Suprapubic skin (tissue), 4 donors: ENCODE measurements around the gene SH3BP1. TPM values are rescaled to one million over a fixed set of nuclear protein-coding genes. Genes with fewer than 3 reads are reported as not detected.
A peak's percentile ranks its signal among the peaks of the same experiment; 100 is the strongest.

Experiments
- DNase-seq, 2 donors: peaks; one replicate each; pipeline ENCODE4 v3.0.0-alpha.2; 2019; ENCODE audit warnings: low spot score in 2 of 2
- H3K27ac ChIP-seq: fragments of 200-600 bp; sonication (generic); one replicate; pipeline ENCODE4 v1.5.1; 2019
- H3K27me3 ChIP-seq: fragments of 200-600 bp; sonication (generic); one replicate; pipeline ENCODE4 v1.5.1; 2019
- H3K36me3 ChIP-seq: fragments of 200-600 bp; sonication (generic); one replicate; pipeline ENCODE4 v1.5.1; 2019
- H3K4me1 ChIP-seq: fragments of 200-600 bp; sonication (generic); one replicate; pipeline ENCODE4 v1.5.1; 2019
- H3K4me3 ChIP-seq: fragments of 200-600 bp; sonication (generic); one replicate; pipeline ENCODE4 v1.5.1; 2019; ENCODE audit warnings: mild to moderate bottlenecking
- H3K9me3 ChIP-seq: fragments of 200-600 bp; sonication (generic); one replicate; pipeline ENCODE4 v1.5.1; 2019
- EP300 ChIP-seq: sonication (generic); formaldehyde crosslinking; IDR thresholded peaks from one replicate; pipeline ENCODE4 v1.6.1; 2017; ENCODE audit warnings: antibody characterized with exemption
- POLR2A ChIP-seq, 2 donors: fragments of 450-650 bp; IDR thresholded peaks; one replicate each; pipeline ENCODE4 v1.6.1; 2017; ENCODE audit warnings: antibody characterized with exemption in 2 of 2, mild to moderate bottlenecking in 2 of 2, moderate library complexity in 2 of 2
- POLR2AphosphoS5 ChIP-seq, 3 donors: sonication (generic); formaldehyde crosslinking; IDR thresholded peaks; one replicate each; pipeline ENCODE4 v1.6.1; 2017; ENCODE audit warnings: antibody characterized with exemption in 3 of 3
- WGBS: methylation state at CpG from one replicate; pipeline ENCODE4 v1.1.5; 2018; 5-methylcytosine and 5-hydroxymethylcytosine counted together
- total RNA-seq, 4 donors: library from RNA; depleted of rRNA; stranded (reverse); fragments of >200 nt; gene quantifications; one replicate each; pipeline ENCODE4 v1.1.0, GENCODE V29; 2016
- TF ChIP-seq, protein P1 (sequence below), 2 donors: fragments of 200-600 bp in 1 of 2; fragments of 450-650 bp in 1 of 2; sonication (generic) in 1 of 2; IDR thresholded peaks; one replicate each; pipeline ENCODE4 v1.5.1; 2016 to 2019; ENCODE audit warnings: antibody characterized with exemption in 2 of 2, mild to moderate bottlenecking in 1 of 2, moderate library complexity in 1 of 2

Gene SH3BP1
- total RNA-seq, 4 donors from 2014 or later, result 57.1 to 60.7 (median 57.7) TPM

DNA sequence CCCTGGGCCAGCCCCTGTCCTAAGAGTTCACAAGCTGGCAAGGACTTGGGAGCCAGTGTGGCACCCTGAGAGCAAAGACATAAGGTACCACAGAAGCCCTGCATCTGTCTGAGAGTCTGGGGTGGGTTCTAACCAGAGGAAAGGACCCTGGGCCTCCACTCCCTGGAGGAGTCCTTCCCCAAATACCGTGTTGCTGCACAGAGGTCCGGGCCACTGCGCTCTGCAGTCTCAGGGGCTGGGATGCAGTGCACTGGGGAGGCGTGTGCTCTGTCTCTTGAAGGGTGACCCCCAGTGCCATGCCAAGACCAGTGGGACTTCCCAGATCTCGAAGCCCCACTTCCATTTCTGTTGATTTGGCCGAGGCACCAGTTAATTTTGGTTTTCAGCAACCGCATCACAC, 4.3 kb upstream of the SH3BP1 start:
- 95% methylated on average over 3 of the region's 7 CpGs for WGBS
- peaks cover 21% of the 10 kb centered on the region for H3K36me3 ChIP-seq
- H3K27me3 ChIP-seq, result no peaks in the 10 kb centered on the region
- no peak overlapping the region for H3K4me3 ChIP-seq
- H3K27ac ChIP-seq, result no peak overlapping the region
- H3K4me1 ChIP-seq, result peaks cover 56% of the 10 kb centered on the region
- DNase-seq, result no peak
- H3K9me3 ChIP-seq, result no peaks in the 10 kb centered on the region
- TF ChIP-seq EP300 (no peak), POLR2AphosphoS5 (IDR thresholded peaks at IDR 0.05) (no peak), POLR2A (IDR thresholded peaks at IDR 0.05) (no peak)
- TF ChIP-seq, protein P1, sequence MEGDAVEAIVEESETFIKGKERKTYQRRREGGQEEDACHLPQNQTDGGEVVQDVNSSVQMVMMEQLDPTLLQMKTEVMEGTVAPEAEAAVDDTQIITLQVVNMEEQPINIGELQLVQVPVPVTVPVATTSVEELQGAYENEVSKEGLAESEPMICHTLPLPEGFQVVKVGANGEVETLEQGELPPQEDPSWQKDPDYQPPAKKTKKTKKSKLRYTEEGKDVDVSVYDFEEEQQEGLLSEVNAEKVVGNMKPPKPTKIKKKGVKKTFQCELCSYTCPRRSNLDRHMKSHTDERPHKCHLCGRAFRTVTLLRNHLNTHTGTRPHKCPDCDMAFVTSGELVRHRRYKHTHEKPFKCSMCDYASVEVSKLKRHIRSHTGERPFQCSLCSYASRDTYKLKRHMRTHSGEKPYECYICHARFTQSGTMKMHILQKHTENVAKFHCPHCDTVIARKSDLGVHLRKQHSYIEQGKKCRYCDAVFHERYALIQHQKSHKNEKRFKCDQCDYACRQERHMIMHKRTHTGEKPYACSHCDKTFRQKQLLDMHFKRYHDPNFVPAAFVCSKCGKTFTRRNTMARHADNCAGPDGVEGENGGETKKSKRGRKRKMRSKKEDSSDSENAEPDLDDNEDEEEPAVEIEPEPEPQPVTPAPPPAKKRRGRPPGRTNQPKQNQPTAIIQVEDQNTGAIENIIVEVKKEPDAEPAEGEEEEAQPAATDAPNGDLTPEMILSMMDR (IDR thresholded peaks at IDR 0.05), result no peak

DNA sequence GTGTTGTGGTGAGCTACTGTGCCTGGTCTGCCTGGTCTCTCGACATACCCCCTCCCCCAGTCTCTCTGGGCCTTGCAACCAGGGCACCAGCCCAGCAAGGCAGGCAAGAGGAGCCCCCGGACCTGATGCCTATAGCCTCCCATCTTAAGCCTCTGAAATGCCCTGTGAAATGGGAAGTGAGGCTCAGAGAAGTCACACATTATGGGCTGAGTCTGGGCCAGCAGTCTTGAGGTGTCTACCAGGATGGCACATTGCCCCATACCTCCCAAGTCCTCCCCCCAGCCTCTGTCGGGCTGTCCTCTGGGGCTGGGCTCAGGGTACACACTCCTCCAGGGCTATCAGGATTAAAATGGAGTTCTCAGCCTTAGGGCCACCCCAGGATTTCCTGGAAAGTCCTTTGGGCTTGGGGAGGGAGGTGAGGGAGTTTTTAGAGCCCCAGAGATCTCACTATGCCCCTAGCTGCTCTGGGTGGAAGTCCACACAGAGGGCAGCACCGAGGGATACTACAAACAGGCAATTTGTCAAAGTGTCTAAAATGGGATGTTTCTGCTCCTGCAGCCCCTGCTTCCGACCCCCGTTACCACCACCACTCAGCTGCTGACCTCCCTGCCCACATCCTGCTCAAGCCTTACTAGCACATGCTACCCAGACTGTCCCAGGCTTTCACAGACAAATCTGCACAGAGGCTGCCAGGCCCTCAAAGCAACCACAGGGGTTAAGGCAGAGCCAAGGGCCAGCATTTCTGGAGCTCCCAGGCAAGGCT, 3.1 kb upstream of the SH3BP1 start:
- H3K27ac ChIP-seq, result no peak overlapping the region
- DNase-seq, result no peak
- H3K27me3 ChIP-seq, result no peaks in the 10 kb centered on the region
- peaks cover 10% of the 10 kb centered on the region for H3K36me3 ChIP-seq
- 66% methylated on average over 4 of the region's 6 CpGs for WGBS
- H3K4me1 ChIP-seq, result peaks cover 68% of the 10 kb centered on the region
- no peak for TF ChIP-seq EP300
- no peak for TF ChIP-seq POLR2A (IDR thresholded peaks at IDR 0.05)
- TF ChIP-seq, protein P1 (IDR thresholded peaks at IDR 0.05), result no peak
- no peak for TF ChIP-seq POLR2AphosphoS5 (IDR thresholded peaks at IDR 0.05)
- H3K9me3 ChIP-seq, result no peaks in the 10 kb centered on the region
- no peak overlapping the region for H3K4me3 ChIP-seq

DNA sequence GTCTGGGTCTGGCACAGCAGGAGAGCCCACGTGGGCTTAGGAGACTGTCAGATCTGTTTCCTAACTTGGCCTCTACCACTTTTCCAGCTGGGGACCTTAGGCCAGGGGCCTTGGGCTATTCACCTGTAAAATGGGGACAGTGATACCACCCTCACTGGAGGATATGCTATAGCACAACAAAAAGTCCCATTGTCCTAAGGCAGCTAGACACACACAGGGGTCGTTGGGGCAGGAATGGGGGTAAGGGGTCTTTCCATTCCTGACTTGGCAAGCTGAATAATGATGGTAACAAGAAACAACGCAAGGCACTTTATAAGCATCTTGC, 2.6 kb upstream of the SH3BP1 start:
- Histone ChIP-seq H3K4me1 (peaks cover 74% of the 10 kb centered on the region), H3K9me3 (no peaks in the 10 kb centered on the region), H3K36me3 (peaks cover 4% of the 10 kb centered on the region), H3K27me3 (no peaks in the 10 kb centered on the region), H3K4me3 (no peak overlapping the region), H3K27ac (no peak overlapping the region)
- TF ChIP-seq POLR2A (IDR thresholded peaks at IDR 0.05), result no peak
- TF ChIP-seq EP300, result no peak
- no peak for TF ChIP-seq POLR2AphosphoS5 (IDR thresholded peaks at IDR 0.05)
- TF ChIP-seq, protein P1 (IDR thresholded peaks at IDR 0.05), result no peak
- WGBS, result 65% methylated on average over 3 of the region's 3 CpGs
- no peak for DNase-seq

DNA sequence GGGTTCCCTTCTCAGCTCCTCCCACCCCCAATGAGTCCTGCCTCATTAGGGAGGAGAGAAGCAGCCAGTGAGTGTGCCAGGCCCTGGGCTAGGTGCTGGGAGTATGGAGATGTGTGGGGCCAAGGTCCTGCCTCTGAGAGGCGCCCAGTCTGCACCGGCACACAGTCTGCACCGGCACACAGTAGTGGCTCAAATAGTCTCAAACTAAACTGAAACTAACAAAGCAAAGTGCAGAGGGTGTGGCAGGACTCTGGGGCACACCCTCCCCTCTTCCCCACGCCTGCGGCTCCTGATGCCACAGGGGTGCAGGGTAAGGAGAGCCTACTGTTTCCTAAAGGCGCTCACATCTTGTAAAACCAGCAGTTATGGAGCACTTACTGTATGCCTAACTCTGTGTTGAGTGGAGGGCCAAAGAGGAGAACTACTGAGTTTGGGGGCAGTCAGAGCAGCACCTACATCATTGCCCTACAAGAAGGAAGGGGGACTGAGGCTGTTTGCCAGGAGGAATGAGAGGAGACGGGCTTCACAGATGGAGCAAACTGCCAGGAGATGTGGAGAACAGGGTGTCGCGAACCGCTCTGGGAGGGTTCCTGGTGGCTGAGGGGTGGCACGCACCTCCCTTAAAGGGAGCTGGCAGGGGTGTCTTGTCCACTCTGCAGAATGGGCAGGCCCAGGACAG, 939 bp upstream of the SH3BP1 start:
- Histone ChIP-seq H3K9me3 (no peaks in the 10 kb centered on the region), H3K36me3 (peaks cover under 1% of the 10 kb centered on the region), H3K27me3 (no peaks in the 10 kb centered on the region), H3K4me1 (peaks cover 80% of the 10 kb centered on the region), H3K27ac (no peak overlapping the region), H3K4me3 (peak overlapping the region; percentile 75)
- 31% methylated on average over 11 of the region's 11 CpGs for WGBS
- no peak for DNase-seq
- no peak for TF ChIP-seq POLR2A (IDR thresholded peaks at IDR 0.05)
- no peak for TF ChIP-seq POLR2AphosphoS5 (IDR thresholded peaks at IDR 0.05)
- TF ChIP-seq EP300, result no peak
- TF ChIP-seq, protein P1 (IDR thresholded peaks at IDR 0.05), result no peak

DNA sequence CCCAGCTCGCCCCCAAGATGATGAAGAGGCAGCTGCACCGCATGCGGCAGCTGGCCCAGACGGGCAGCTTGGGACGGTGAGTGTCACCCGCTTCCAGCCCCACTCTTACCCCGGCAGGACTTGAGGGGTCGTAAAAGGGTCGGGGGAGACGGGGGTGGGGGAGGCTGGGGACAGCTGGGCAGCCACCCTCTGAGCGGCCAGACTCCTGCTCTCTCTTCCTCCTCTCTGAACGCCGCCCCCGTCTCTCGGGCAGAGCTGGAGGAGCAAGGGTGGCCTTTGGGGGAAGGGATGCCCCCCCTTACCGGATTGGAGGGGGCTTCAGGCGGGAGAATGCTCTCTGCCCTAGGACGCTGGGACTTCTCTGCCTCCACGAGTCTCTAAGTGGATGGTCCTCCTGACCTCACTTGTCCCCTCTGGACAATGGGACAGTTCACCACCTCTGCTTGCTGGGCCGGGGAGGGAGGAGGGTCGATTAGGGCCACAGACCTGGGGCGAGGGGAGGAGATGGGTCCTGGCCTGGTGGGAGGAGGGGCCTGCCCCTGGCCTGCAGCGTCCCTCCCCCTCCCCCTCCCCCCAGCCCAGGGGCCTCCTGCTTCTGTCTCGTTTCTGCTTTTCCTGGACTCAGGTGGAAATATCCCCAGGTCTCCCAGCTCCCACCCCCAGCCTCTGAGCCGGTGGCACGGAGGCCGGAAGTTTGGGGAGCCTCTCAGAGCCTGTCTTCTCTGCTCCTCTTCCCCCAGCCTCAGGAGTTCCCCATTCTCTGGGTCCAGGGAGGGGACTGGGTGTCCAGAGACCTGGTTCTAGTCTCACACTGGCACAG, 512 bp downstream of the SH3BP1 start:
- WGBS, result 5% methylated on average over 24 of the region's 27 CpGs
- Histone ChIP-seq H3K9me3 (no peaks in the 10 kb centered on the region), H3K27me3 (no peaks in the 10 kb centered on the region), H3K4me1 (peaks cover 69% of the 10 kb centered on the region), H3K4me3 (peak overlapping the region; percentile 75), H3K27ac (peak overlapping the region; percentile 51), H3K36me3 (peaks cover 15% of the 10 kb centered on the region)
- DNase-seq, result no peak
- TF ChIP-seq POLR2A (IDR thresholded peaks at IDR 0.05), result no peak
- TF ChIP-seq POLR2AphosphoS5 (IDR thresholded peaks at IDR 0.05), result no peak
- TF ChIP-seq EP300, result no peak
- TF ChIP-seq, protein P1 (IDR thresholded peaks at IDR 0.05), result no peak
